GM12801 (cell line): ENCODE results near the gene TRIM54.

ENCODE experiments used
- CTCF ChIP-seq: IDR thresholded peaks from one replicate; pipeline ENCODE4 v1.5.1; 2011; ENCODE audit warnings: control low read depth; ENCODE audit not compliant: insufficient read length; ENCODE audit errors: extremely low read depth

Gene TRIM54

GRCh38 chr2:27261241-27261925, 20.8 kb upstream of the TRIM54 start:
- TF ChIP-seq CTCF, result no peak

GRCh38 chr2:27261926-27262298, 20.3 kb upstream of the TRIM54 start:
- TF ChIP-seq CTCF, result no peak

- no peak for TF ChIP-seq CTCF
Measured at GRCh38 chr2:27262379-27263286, 19.6 kb upstream of the TRIM54 start, which contains the start of gene SLC30A3. SLC30A3 (minus strand) TSS chr2:27263047; CDS start chr2:27262906, 141 bp downstream.

GRCh38 chr2:27263287-27264252, 18.7 kb upstream of the TRIM54 start:
- no peak for TF ChIP-seq CTCF

- TF ChIP-seq CTCF, result no peak
Measured at GRCh38 chr2:27264253-27264752, 17.9 kb upstream of the TRIM54 start.

GRCh38 chr2:27264753-27265535, 17.3 kb upstream of the TRIM54 start:
- no peak for TF ChIP-seq CTCF
